Neural progenitor cell (in vitro differentiated cells): ENCODE measurements around the gene R3HDM2.

Experiments
- CTCF ChIP-seq: fragments of 200-600 bp; sonication (generic); IDR thresholded peaks from 2 replicates; pipeline ENCODE4 v1.5.1; 2017; ENCODE audit warnings: antibody characterized with exemption, mild to moderate bottlenecking
- EZH2 ChIP-seq: fragments of 200-600 bp; sonication (generic); IDR thresholded peaks from 2 replicates; pipeline ENCODE4 v1.6.1; 2017; ENCODE audit warnings: antibody characterized with exemption, mild to moderate bottlenecking, moderate library complexity
- EZH2phosphoT487 ChIP-seq: fragments of 200-600 bp; sonication (generic); IDR thresholded peaks from 2 replicates; pipeline ENCODE4 v1.6.1; 2017; ENCODE audit warnings: antibody characterized with exemption

GRCh38 chr12:57227315-57228115, 203.3 kb downstream of the R3HDM2 start:
- TF ChIP-seq CTCF, result no peak
- no peak for TF ChIP-seq EZH2
- no peak for TF ChIP-seq EZH2phosphoT487
